Aorta (tissue), 5 donors: Measurements from ENCODE around the gene ATG101. TPM values are rescaled to one million over a fixed set of nuclear protein-coding genes. Genes with fewer than 3 reads are reported as not detected.

ENCODE experiments used
- ATAC-seq: fragments of 200-7000 bp; cut with Tn5 transposase; one replicate; pipeline ENCODE4 v1.9.1; 2022; ENCODE audit warnings: moderate library complexity; ENCODE audit not compliant: low FRiP score
- DNase-seq, 2 donors: peaks; one replicate each; pipeline ENCODE4 v3.0.0-alpha.2; 2020
- H3K27ac ChIP-seq, 2 donors: one replicate each; pipeline ENCODE4 v1.5.1; 2013; ENCODE audit warnings: low read length in 2 of 2, mild to moderate bottlenecking in 2 of 2, moderate library complexity in 2 of 2, control low read depth in 1 of 2, inconsistent platforms in 1 of 2, low read depth in 1 of 2
- H3K27me3 ChIP-seq, 2 donors: one replicate each; pipeline ENCODE4 v1.6.1; 2013; ENCODE audit warnings: control low read depth in 1 of 2, low read length in 1 of 2, mild to moderate bottlenecking in 1 of 2, moderate library complexity in 1 of 2; ENCODE audit not compliant: insufficient read depth in 2 of 2, control insufficient read depth in 1 of 2
- H3K36me3 ChIP-seq, 2 donors: one replicate each; pipeline ENCODE4 v1.6.1; 2013; ENCODE audit warnings: control low read depth in 1 of 2, low read length in 1 of 2, mild to moderate bottlenecking in 1 of 2; ENCODE audit not compliant: insufficient read depth in 2 of 2, control insufficient read depth in 1 of 2
- H3K4me1 ChIP-seq, 2 donors: one replicate each; pipeline ENCODE4 v1.6.1; 2013; ENCODE audit warnings: low read length in 2 of 2, control low read depth in 1 of 2, mild to moderate bottlenecking in 1 of 2, moderate library complexity in 1 of 2; ENCODE audit not compliant: insufficient read depth in 2 of 2, control insufficient read depth in 1 of 2
- H3K4me3 ChIP-seq, 2 donors: one replicate each; pipeline ENCODE4 v1.5.1; 2013; ENCODE audit warnings: low read length in 2 of 2, control low read depth in 1 of 2, mild to moderate bottlenecking in 1 of 2
- H3K9me3 ChIP-seq: one replicate; pipeline ENCODE4 v1.6.1; 2013; ENCODE audit warnings: mild to moderate bottlenecking, low read length; ENCODE audit not compliant: control insufficient read depth
- WGBS, 2 donors: extraction: QIAGEN DNeasy Blood & Tissue Kit; methylation state at CpG; one replicate each; pipeline ENCODE4 v1.1.7; 2013; 5-methylcytosine and 5-hydroxymethylcytosine counted together
- intact Hi-C, 2 donors: fragments of 100-400 bp; cut with DNase I; formaldehyde crosslinking; loops; one replicate each; pipeline versions ENCODE4 v1.14.2 to v1.15.0; 2022
- polyA plus RNA-seq, 2 donors: library from polyadenylated mRNA; stranded (reverse); fragments of 200-250 nt; gene quantifications; one replicate each; pipeline ENCODE4 v1.2.3, GENCODE V29; 2013
- total RNA-seq, 2 donors: library from RNA; stranded (reverse); fragmentation: NEBNext Ultra II Directional; extraction: Animal tissue kit (Norgen Biotek cat#: 25700); gene quantifications; one replicate each; pipeline ENCODE4 v1.2.1, GENCODE V29; 2021
- donor health status: healthy with polysubstance abuse.
- donor health status: Bipolar disorder and iron deficiency.
- donor health status: DM: no; HTN: no; CAD: no.
- donor health status: DM: no; HTN: no; CAD: no.
- donor health status: DM: yes; HTN: yes; CAD: no.

Gene ATG101
- total and polyA plus RNA-seq, 4 donors = 28.2 to 44.0 (median 36.5) TPM

DNA sequence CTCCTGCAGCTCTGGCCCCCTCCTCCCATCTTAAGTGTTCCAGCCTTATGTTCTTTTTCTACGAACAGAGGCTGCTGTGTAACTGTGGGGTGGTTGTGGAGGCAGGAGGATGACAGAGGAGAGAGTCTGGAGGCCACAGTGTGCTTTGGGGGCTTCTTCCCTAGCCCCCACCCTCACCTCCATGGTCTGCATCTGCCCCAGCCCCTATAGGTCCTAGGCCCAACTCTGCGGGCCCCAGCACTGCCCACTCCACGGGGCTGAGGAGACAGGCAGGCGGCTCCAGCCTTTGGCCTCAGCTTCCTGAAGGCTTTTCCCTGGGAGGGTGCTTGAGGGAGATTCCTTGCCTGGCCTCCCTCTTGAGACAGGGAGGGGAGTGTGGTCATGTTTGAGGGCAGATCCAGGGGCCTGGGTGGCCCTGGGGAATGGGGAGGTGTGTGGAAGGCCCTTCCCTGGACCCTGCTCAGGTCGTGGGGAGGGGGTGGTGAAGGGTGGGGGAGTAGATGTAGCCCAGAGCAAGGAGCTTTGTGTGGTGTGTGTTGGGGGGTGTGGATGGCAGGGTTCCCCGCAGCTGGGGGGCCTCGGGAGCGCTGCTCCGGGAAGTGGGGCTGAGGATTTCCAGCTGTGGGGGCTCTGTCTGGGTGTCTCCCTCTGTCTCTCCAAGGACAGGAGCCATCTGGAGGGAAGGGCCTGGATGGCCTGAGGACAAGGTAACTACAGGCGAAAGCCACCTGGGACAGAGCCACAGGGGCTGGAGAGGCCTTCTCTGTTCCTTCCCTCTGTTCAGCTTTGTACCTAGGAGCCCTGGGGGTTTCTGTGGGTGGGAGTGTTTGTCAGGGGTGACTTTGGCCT, 10.8 kb downstream of the ATG101 start:
- Histone ChIP-seq H3K36me3 (peaks cover 0 to 7% of the 10 kb centered on the region in 2 donors), H3K27me3 (no peaks in the 10 kb centered on the region), H3K27ac (no peak overlapping the region), H3K4me3 (no peak overlapping the region), H3K9me3 (no peaks in the 10 kb centered on the region), H3K4me1 (no peaks in the 10 kb centered on the region)
- WGBS, 2 donors = 85% methylated on average over 10 of the region's 10 CpGs
- intact Hi-C loops = no loop called here
- peak; percentile 26 to 54 for DNase-seq
- no peak for ATAC-seq

DNA sequence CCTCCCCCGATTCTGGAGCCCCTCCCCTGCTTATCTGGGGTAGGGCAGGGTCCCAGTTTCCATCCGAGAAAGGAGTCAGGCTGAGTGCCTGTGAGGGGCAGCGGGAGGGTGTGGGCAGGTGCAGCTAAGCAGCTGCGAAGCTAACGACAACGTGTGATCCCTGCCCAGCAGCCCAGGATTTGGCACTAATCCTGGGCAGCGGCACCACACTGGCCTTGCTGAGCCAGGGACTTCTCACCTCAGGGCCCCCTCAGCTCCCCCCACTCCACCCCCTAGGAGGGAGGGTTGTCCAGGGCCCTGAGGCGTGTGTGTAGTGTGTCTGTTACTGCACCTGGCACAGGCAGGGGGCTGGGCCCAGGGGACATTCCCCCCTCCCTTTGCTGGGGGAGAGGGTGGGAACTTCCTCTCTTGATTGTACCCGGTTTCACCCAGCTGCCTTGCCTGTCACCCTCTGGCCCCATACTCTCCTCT, 11.5 kb downstream of the ATG101 start:
- intact Hi-C loops = no loop called here
- Histone ChIP-seq H3K4me1 (no peaks in the 10 kb centered on the region), H3K27ac (no peak overlapping the region), H3K36me3 (peaks cover 0 to 7% of the 10 kb centered on the region in 2 donors), H3K4me3 (no peak overlapping the region), H3K27me3 (no peaks in the 10 kb centered on the region), H3K9me3 (no peaks in the 10 kb centered on the region)
- ATAC-seq = no peak
- DNase-seq = peak in 1 of 2 donors; percentile 63
- WGBS, 2 donors = 50 to 53% methylated on average over 8 to 9 of the region's 9 CpGs

GRCh38 chr12:52082026-52082668, 12.4 kb downstream of the ATG101 start:
- DNase-seq (peak in 1 of 2 donors; percentile 77), ATAC-seq (peak; percentile 39)
- Histone ChIP-seq H3K27ac (no peak overlapping the region), H3K4me3 (no peak overlapping the region), H3K36me3 (no peaks in the 10 kb centered on the region), H3K4me1 (no peaks in the 10 kb centered on the region), H3K9me3 (no peaks in the 10 kb centered on the region), H3K27me3 (no peaks in the 10 kb centered on the region)
- intact Hi-C loops = loop anchor here (1.0 to 2.0 kb wide), 2 partner anchors 53 to 57 kb away; no protein-coding TSS in a partner anchor
- WGBS, 2 donors = 47 to 50% methylated on average over 13 of the region's 13 CpGs

- Histone ChIP-seq H3K36me3 (no peaks in the 10 kb centered on the region), H3K4me3 (no peak overlapping the region), H3K27ac (no peak overlapping the region), H3K27me3 (no peaks in the 10 kb centered on the region), H3K9me3 (no peaks in the 10 kb centered on the region), H3K4me1 (no peaks in the 10 kb centered on the region)
- DNase-seq (no peak), ATAC-seq (no peak)
- WGBS, 2 donors = 50 to 63% methylated on average over 4 of the region's 4 CpGs
- intact Hi-C loops = loop anchor here (1.0 to 2.0 kb wide), 2 partner anchors 53 to 58 kb away; no protein-coding TSS in a partner anchor
Measured at GRCh38 chr12:52082669-52082987, 12.8 kb downstream of the ATG101 start.

- no peaks in the 10 kb centered on the region for H3K4me1 ChIP-seq
- ATAC-seq (peak; percentile 79), DNase-seq (peak in 1 of 2 donors; percentile 88)
- WGBS, 2 donors = 40 to 46% methylated on average over 11 of the region's 11 CpGs
- H3K4me3 ChIP-seq = no peak overlapping the region
- intact Hi-C loops = loop anchor here (1.0 to 2.0 kb wide), 3 partner anchors 54 to 58 kb away; no protein-coding TSS in a partner anchor
- no peaks in the 10 kb centered on the region for H3K27me3 ChIP-seq
- no peaks in the 10 kb centered on the region for H3K9me3 ChIP-seq
- H3K36me3 ChIP-seq = no peaks in the 10 kb centered on the region
- H3K27ac ChIP-seq = no peak overlapping the region
Measured at GRCh38 chr12:52082988-52083637, 13.3 kb downstream of the ATG101 start.

- WGBS, 2 donors = 0 to 6% methylated on average over 2 of the region's 2 CpGs
- H3K27me3 ChIP-seq = no peaks in the 10 kb centered on the region
- intact Hi-C loops = loop anchor here (1.0 to 2.0 kb wide), 2 partner anchors 58 to 59 kb away; no protein-coding TSS in a partner anchor
- H3K9me3 ChIP-seq = no peaks in the 10 kb centered on the region
- H3K36me3 ChIP-seq = no peaks in the 10 kb centered on the region
- ATAC-seq (no peak), DNase-seq (no peak)
- H3K4me1 ChIP-seq = no peaks in the 10 kb centered on the region
- no peak overlapping the region for H3K4me3 ChIP-seq
- H3K27ac ChIP-seq = no peak overlapping the region
Measured at GRCh38 chr12:52083638-52083996, 13.8 kb downstream of the ATG101 start.

- 84 to 86% methylated on average over 9 of the region's 9 CpGs for WGBS, 2 donors
- intact Hi-C loops = loop anchor here in 1 of 2 donors (5.0 kb wide), 1 partner anchor 82 kb away; no protein-coding TSS in a partner anchor
Measured at GRCh38 chr12:52084491-52085231, 14.9 kb downstream of the ATG101 start.

DNA sequence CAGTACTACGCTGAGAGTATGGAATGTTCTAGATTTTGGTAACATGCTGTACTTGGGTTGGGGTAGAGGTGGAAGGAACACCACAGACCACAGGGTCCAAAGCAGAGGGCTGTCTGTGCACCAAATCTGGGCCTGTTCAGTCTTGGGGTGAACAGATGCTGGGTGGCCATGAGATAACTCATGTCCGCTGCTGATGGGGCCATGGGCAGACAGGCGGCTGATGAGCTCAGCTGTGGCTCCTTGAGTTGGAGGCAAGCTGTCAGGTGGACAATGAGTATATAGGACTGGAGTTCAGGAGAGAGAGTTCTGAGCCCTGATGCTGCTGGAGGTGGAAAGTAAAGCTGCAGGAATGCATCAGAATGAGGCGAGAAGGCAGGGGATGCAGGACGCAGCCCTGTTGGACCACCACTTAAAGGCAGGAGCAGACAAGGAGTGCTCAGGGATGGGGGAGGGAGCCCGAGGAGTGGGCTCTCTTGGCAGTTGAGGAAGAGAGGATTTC, 16.0 kb downstream of the ATG101 start:
- no peak for ATAC-seq
- DNase-seq = no peak
- Histone ChIP-seq H3K36me3 (no peaks in the 10 kb centered on the region), H3K27me3 (no peaks in the 10 kb centered on the region), H3K4me3 (no peak overlapping the region), H3K4me1 (no peaks in the 10 kb centered on the region), H3K27ac (no peak overlapping the region), H3K9me3 (no peaks in the 10 kb centered on the region)
- intact Hi-C loops = loop anchor here in 1 of 2 donors (5.0 kb wide), 1 partner anchor 83 kb away; no protein-coding TSS in a partner anchor
- 86 to 91% methylated on average over 6 of the region's 6 CpGs for WGBS, 2 donors

More at GRCh38 chr12:52084491-52085231, 14.9 kb downstream of the ATG101 start:
- H3K4me1 ChIP-seq = no peaks in the 10 kb centered on the region
- no peak overlapping the region for H3K4me3 ChIP-seq
- H3K36me3 ChIP-seq = no peaks in the 10 kb centered on the region
- no peaks in the 10 kb centered on the region for H3K27me3 ChIP-seq
- ATAC-seq = no peak
- no peak overlapping the region for H3K27ac ChIP-seq
- DNase-seq = peak in 1 of 2 donors; percentile 71
- H3K9me3 ChIP-seq = no peaks in the 10 kb centered on the region
